GM21447 (cell line): ENCODE measurements around the gene GRAMD1A.
"Not testable (repeated sequence)": the region's sequence is repeated elsewhere in the genome, so short reads cannot be mapped to it uniquely, and the experiment has no call there.

Experiments used
- ATAC-seq: cut with Tn5 transposase; IDR thresholded peaks from one replicate; pipeline ENCODE4 v1.9.1; 2021; ENCODE audit not compliant: unreplicated experiment

GRAMD1A gene

GRCh38 chr19:35000647-35001501 lies 751 bp downstream of the GRAMD1A start:
- no peak for ATAC-seq

DNA sequence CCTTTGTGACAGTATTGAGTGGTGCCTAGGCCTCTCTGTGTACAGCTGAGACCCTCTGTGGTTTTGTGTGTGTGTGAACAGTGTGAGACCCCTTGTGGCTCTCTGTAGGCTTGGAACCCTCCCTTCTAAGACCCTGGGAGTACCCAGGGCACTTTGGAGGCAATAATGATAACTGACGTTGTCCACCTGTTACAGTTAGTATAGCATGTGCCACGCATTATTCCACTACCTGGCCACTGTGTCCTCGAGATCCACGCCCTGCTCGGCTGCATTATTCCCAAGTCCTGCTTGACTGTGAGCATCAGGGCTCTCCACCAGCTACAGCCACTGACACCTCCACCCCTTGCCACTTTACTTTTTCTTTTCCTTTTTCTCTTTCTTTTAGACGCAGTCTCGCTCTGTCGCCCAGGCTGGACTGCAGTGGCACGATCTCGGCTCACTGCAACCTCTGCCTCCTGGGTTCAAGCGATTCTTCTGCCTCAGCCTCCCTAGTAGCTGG lies 2.0 kb downstream of the GRAMD1A start:
- ATAC-seq: no peak

- ATAC-seq: no peak
Measured at GRCh38 chr19:35004517-35005255, 4.6 kb downstream of the GRAMD1A start.

GRCh38 chr19:35005256-35005977 lies 5.3 kb downstream of the GRAMD1A start:
- no peak for ATAC-seq

GRCh38 chr19:35006007-35006341 lies 5.9 kb downstream of the GRAMD1A start:
- not testable (repeated sequence) for ATAC-seq

GRCh38 chr19:35006342-35006998 lies 6.3 kb downstream of the GRAMD1A start:
- no peak for ATAC-seq

DNA sequence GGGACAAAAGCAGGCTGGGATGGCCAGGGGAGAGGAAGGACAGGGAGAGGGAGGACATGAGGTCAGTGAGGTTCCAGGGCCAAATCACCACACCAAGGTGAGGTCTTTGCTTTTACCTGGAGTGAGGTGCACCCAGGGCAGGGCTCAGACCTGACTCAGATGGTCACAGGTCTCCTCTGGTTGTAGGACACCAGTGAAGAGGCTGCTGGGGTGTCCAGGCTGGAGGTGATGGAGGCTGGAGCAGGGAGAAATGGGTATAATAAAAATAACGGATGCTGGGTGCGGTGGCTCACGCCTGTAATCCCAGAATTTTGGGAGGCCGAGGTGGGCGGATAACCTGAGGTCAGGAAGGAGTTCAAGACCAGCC lies 6.9 kb downstream of the GRAMD1A start:
- ATAC-seq: no peak

- not testable (repeated sequence) for ATAC-seq
Measured at GRCh38 chr19:35007427-35007826, 7.3 kb downstream of the GRAMD1A start.

DNA sequence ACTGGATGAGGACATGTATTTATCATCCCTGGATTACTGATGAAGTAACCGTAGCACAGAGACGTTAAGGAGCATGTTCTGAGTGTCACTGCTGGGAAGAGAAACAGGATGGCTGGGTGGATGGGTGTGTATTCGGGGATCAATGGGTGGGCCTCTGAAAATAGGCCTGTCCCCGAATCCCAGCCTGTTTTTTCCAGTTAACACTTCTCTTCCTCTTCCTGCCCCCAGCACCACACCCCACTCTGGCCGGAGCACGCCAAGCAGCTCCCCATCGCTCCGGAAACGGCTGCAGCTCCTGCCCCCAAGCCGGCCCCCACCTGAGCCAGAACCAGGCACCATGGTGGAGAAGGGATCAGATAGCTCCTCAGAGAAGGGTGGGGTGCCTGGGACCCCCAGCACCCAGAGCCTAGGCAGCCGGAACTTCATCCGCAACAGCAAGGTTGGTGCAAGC lies 8.8 kb downstream of the GRAMD1A start:
- no peak for ATAC-seq

DNA sequence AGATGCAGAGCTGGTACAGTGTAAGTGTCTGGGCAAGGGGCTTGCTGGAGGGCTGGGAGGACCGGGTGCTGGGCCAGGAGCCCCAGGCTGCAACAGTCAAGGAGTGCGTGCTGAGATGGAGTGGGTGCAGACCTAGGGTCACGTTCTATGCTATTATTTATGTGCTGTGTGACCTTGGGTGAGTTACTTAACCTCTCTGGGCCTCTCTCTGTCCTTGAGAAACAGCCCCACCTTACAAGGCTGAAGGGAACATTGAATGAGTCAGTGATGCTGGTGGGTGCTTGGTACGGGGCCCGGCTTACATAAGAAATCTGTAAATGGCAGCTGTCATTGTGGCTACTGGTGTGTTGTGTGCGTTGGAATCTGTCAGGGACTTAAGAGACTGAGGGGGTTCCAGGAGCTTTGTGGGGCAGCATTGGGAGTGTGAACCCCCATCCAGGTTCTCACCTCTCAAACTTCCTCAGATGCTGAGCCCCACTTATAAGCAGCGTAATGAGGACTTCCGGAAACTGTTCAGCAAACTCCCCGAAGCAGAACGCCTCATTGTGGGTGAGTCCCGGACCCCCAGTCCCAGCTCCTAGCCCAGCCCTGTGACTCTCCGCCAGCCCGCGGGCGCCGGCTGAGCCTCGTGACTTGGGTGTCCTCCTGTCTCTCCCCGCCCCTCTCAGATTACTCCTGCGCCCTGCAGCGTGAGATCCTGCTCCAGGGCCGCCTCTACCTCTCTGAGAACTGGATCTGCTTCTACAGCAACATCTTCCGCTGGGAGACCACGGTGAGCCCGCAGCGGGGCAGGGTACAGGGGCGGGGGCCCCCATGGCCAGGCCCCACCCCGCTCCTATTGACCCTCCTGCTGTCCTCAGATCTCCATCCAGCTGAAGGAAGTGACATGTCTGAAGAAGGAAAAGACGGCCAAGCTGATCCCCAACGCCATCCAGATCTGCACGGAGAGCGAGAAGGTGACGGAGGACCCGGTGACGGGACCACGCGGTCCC lies 9.6 kb downstream of the GRAMD1A start:
- no peak for ATAC-seq

DNA sequence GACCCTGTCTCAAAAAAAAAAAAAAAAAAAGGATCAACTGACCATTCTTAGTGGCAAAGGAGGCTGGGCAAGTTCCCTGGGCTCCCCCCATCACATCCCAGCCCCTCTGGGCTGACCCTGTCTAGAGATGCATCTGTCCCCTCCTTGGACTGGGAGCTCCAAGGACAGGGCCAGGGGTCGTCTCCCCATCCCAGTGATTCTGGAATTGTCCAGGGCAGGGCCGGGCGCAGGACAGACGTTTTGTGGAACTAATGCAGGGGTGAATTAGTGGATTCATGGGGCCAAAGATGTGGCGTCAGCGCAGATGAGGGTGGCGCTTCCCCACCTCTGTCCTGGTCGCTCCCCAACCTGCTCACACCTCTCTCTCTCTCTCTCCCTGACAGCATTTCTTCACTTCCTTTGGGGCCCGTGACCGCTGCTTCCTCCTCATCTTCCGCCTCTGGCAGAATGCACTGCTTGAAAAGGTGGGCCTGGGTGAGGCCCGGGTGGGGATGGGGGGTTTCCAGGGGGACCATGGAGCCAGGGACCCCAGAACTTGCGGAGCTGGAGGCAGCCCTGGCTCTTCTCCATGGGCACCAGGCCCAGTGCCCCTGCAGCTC lies 11.1 kb downstream of the GRAMD1A start:
- no peak for ATAC-seq

GRCh38 chr19:35011737-35012682 lies 11.9 kb downstream of the GRAMD1A start:
- ATAC-seq: no peak

- ATAC-seq: no peak
Measured at GRCh38 chr19:35013041-35013819, 13.1 kb downstream of the GRAMD1A start.

- no peak for ATAC-seq
Measured at GRCh38 chr19:35013820-35014754, 14.0 kb downstream of the GRAMD1A start.

- not testable (repeated sequence) for ATAC-seq
Measured at GRCh38 chr19:35014774-35015173, 14.7 kb downstream of the GRAMD1A start.

DNA sequence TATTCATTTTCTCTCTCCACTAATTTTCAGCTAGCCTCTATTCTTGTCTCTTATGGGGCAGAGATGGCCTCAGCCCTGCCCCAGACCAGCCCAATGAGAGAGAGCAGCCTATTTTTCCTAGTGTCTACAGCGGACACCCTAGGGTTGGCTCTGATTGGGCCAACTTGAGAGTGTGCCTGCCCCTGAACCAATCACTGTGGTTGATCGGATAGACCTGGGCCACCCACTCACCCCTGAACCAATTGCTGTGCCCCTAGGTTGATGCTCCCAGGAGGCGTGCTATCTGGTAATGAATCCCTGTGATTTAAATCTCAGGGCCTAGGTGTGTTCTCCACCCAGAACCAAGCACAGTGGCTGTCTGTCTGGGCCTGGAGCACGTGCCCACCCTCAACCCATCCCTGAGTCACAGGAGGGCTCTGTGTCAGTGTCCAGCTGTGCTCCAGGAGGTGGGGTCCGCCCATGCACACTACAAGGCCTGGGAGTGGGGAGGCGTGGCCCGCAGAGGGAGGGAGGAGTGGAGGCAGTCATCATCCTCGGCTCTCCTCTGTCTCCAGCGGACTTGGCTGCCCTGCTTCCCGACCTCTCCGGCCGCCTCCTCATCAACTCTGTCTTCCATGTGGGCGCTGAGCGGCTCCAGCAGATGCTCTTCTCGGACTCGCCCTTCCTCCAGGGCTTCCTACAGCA lies 15.3 kb downstream of the GRAMD1A start:
- no peak for ATAC-seq
